Small intestine (tissue), 7 donors: ENCODE data around the gene CACNB3. TPM values are rescaled to one million over a fixed set of nuclear protein-coding genes. Genes with fewer than 3 reads are reported as not detected.

ENCODE experiments used
- DNase-seq, 2 donors: peaks; one replicate each; pipeline versions ENCODE4 v3.0.0 to v3.0.0-alpha.2; 2013
- FAIRE-seq: peaks from 2 replicates; lab custom pipeline; 2012; peaks lifted over from hg19 to GRCh38; lab: Jason Lieb, UNC
- H3K27ac ChIP-seq, 3 donors: one replicate each; pipeline ENCODE4 v1.5.1; 2013; ENCODE audit warnings: low read length in 2 of 3, mild to moderate bottlenecking in 2 of 3, control low read depth in 1 of 3, inconsistent platforms in 1 of 3, low read depth in 1 of 3, moderate library complexity in 1 of 3
- H3K27me3 ChIP-seq, 3 donors: one replicate each; pipeline ENCODE4 v1.6.1; 2013; ENCODE audit warnings: low read length in 3 of 3, inconsistent platforms in 1 of 3; ENCODE audit not compliant: control insufficient read depth in 3 of 3, insufficient read depth in 3 of 3
- H3K36me3 ChIP-seq, 3 donors: one replicate each; pipeline ENCODE4 v1.6.1; 2013; ENCODE audit warnings: low read length in 3 of 3, inconsistent platforms in 1 of 3, low read depth in 1 of 3, mild to moderate bottlenecking in 1 of 3, moderate library complexity in 1 of 3; ENCODE audit not compliant: control insufficient read depth in 3 of 3, insufficient read depth in 2 of 3
- H3K4me1 ChIP-seq, 3 donors: one replicate each; pipeline ENCODE4 v1.6.1; 2013; ENCODE audit warnings: low read length in 2 of 3, inconsistent platforms in 1 of 3, low read depth in 1 of 3, mild to moderate bottlenecking in 1 of 3, moderate library complexity in 1 of 3; ENCODE audit not compliant: control insufficient read depth in 3 of 3, insufficient read depth in 2 of 3
- H3K4me3 ChIP-seq, 3 donors: one replicate each; pipeline ENCODE4 v1.5.1; 2013; ENCODE audit warnings: low read length in 3 of 3, control low read depth in 1 of 3, inconsistent platforms in 1 of 3, low read depth in 1 of 3, mild to moderate bottlenecking in 1 of 3, moderate library complexity in 1 of 3
- H3K9me3 ChIP-seq, 2 donors: one replicate each; pipeline ENCODE4 v1.6.1; 2013; ENCODE audit warnings: low read depth in 1 of 2, low read length in 1 of 2; ENCODE audit not compliant: control insufficient read depth in 2 of 2, insufficient read depth in 1 of 2
- WGBS, 3 donors: extraction: QIAGEN DNeasy Blood & Tissue Kit; methylation state at CpG; one replicate each; pipeline ENCODE4 v1.1.7; 2013; 5-methylcytosine and 5-hydroxymethylcytosine counted together
- polyA plus RNA-seq, 4 donors: library from polyadenylated mRNA; stranded (reverse) in 3 of 4; unstranded in 1 of 4; fragments of 200-250 nt in 3 of 4; fragments of 120-200 nt in 1 of 4; gene quantifications; one replicate each; pipeline versions ENCODE4 v1.2.1 to v1.2.3, GENCODE V29; 2013
- donor health status: healthy with polysubstance abuse.
- donor health status: control.
- donor health status: control.
- donor health status: Bipolar disorder and iron deficiency.
- donor health status: healthy.

CACNB3 gene
- polyA plus RNA-seq, 4 donors = 11.6 to 12.2 (median 12.0) TPM

- Histone ChIP-seq H3K9me3 (no peaks in the 10 kb centered on the region), H3K27ac (peak overlapping the region in 2 of 3 donors; percentile 13 to 71), H3K4me3 (no peak overlapping the region), H3K4me1 (peaks cover 0 to 38% (median 7%) of the 10 kb centered on the region in 3 donors), H3K27me3 (no peaks in the 10 kb centered on the region), H3K36me3 (no peaks in the 10 kb centered on the region)
- DNase-seq = no peak
- 74 to 83% (median 78%) methylated on average over 5 of the region's 5 CpGs for WGBS, 3 donors
- no peak for FAIRE-seq
These were observed 6.7 kb upstream of the CACNB3 start for GRCh38 chr12:48811437-48812090.

GRCh38 chr12:48812389-48812788 is 5.9 kb upstream of the CACNB3 start:
- no peak for DNase-seq
- Histone ChIP-seq H3K27ac (peak overlapping the region in 1 of 3 donors; percentile 36), H3K4me1 (peaks cover 0 to 41% (median 7%) of the 10 kb centered on the region in 3 donors), H3K36me3 (no peaks in the 10 kb centered on the region), H3K9me3 (no peaks in the 10 kb centered on the region), H3K4me3 (no peak overlapping the region), H3K27me3 (peaks cover 0 to 3% (median 0%) of the 10 kb centered on the region in 3 donors)
- WGBS, 3 donors = 68 to 73% (median 71%) methylated on average over 2 of the region's 2 CpGs
- FAIRE-seq = no peak

GRCh38 chr12:48813465-48814261 is 4.6 kb upstream of the CACNB3 start:
- FAIRE-seq = no peak
- H3K27me3 ChIP-seq = peaks cover 0 to 10% (median 0%) of the 10 kb centered on the region in 3 donors
- DNase-seq = peak in 1 of 2 donors; percentile 8
- peak overlapping the region; percentile 60 to 86 (median 65) for H3K4me3 ChIP-seq
- 24 to 43% (median 32%) methylated on average over 13 to 18 of the region's 18 CpGs for WGBS, 3 donors
- H3K9me3 ChIP-seq = no peaks in the 10 kb centered on the region
- H3K27ac ChIP-seq = peak overlapping the region in 2 of 3 donors; percentile 47 to 92
- H3K4me1 ChIP-seq = peaks cover 0 to 47% (median 7%) of the 10 kb centered on the region in 3 donors
- no peaks in the 10 kb centered on the region for H3K36me3 ChIP-seq

- H3K4me1 ChIP-seq = peaks cover 0 to 55% (median 7%) of the 10 kb centered on the region in 3 donors
- H3K36me3 ChIP-seq = no peaks in the 10 kb centered on the region
- H3K9me3 ChIP-seq = no peaks in the 10 kb centered on the region
- peak overlapping the region; percentile 76 to 93 (median 92) for H3K27ac ChIP-seq
- H3K4me3 ChIP-seq = peak overlapping the region; percentile 60 to 86 (median 65)
- FAIRE-seq (no peak), DNase-seq (peak; percentile 85 to 94)
- H3K27me3 ChIP-seq = peaks cover 0 to 16% (median 0%) of the 10 kb centered on the region in 3 donors
- WGBS, 3 donors = 0 to 1% (median 0%) methylated on average over 50 to 70 of the region's 70 CpGs
These were observed 3.8 kb upstream of the CACNB3 start for GRCh38 chr12:48814262-48815125.

- FAIRE-seq (no peak), DNase-seq (peak; percentile 92 to 93)
- 1 to 2% (median 1%) methylated on average over 44 to 54 of the region's 54 CpGs for WGBS, 3 donors
- Histone ChIP-seq H3K4me1 (peaks cover 0 to 50% (median 7%) of the 10 kb centered on the region in 3 donors), H3K27me3 (peaks cover 0 to 16% (median 0%) of the 10 kb centered on the region in 3 donors), H3K27ac (peak overlapping the region; percentile 76 to 93 (median 92)), H3K4me3 (peak overlapping the region; percentile 60 to 86 (median 65)), H3K36me3 (peaks cover 0 to under 1% (median 0%) of the 10 kb centered on the region in 3 donors), H3K9me3 (no peaks in the 10 kb centered on the region)
These were observed 2.9 kb upstream of the CACNB3 start for GRCh38 chr12:48815126-48816110.

GRCh38 chr12:48816143-48816854 is 2.0 kb upstream of the CACNB3 start:
- peak overlapping the region in 1 of 3 donors; percentile 86 for H3K4me3 ChIP-seq
- no peak for FAIRE-seq

More at GRCh38 chr12:48816143-48816854, 2.0 kb upstream of the CACNB3 start:
- Histone ChIP-seq H3K9me3 (no peaks in the 10 kb centered on the region), H3K27me3 (peaks cover 0 to 16% (median 0%) of the 10 kb centered on the region in 3 donors), H3K4me1 (peaks cover 0 to 42% (median 7%) of the 10 kb centered on the region in 3 donors), H3K36me3 (peaks cover 0 to 2% (median 0%) of the 10 kb centered on the region in 3 donors), H3K27ac (peak overlapping the region in 1 of 3 donors; percentile 93)
- WGBS, 3 donors = 66 to 84% (median 84%) methylated on average over 3 of the region's 3 CpGs
- DNase-seq = peak; percentile 37 to 54
